ENCODE results near the gene REELD1.

The REELD1 gene

DNA sequence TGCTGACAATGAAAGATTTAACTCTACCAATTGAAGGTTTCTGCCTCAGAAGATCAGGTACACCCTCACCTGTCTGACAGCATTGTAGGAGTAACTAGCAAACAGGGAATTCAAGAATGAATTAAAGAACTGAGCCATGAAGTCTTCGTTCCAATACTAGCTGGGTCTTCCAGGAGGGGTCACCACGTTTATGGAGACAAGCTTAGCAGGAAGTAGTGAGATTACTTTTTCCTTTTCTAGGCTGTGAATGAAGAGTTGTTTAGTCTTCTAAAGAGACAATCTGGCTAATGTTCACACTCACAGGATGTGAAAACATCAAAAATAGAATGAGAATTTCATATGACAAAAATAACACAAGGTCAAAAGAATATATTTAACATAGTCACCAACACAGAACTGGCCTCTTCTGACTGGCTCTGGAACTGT lies 54.9 kb downstream of the REELD1 start:
- Histone ChIP-seq H3K27me3 (ENCODE audit: insufficient read depth, low read length, poor library complexity, severe bottlenecking) (no peaks in the 10 kb centered on the region), H3K9me2 (replicated peaks; ENCODE audit: low read depth, low read length) (no peaks in the 10 kb centered on the region), H3K4me2 (ENCODE audit: low read depth, low read length, poor library complexity, severe bottlenecking) (no peak overlapping the region), H3F3A (ENCODE audit: low read depth) (no peaks in the 10 kb centered on the region), H3K9ac (ENCODE audit: low read depth, low read length, poor library complexity, severe bottlenecking) (no peak overlapping the region), H4K20me1 (ENCODE audit: insufficient read depth, low read length, poor library complexity, severe bottlenecking) (no peaks in the 10 kb centered on the region), H3K36me3 (ENCODE audit: insufficient read depth, low read length) (no peaks in the 10 kb centered on the region), H3K9me3 (ENCODE audit: insufficient read depth, low read depth, low read length) (no peaks in the 10 kb centered on the region), H2AFZ (ENCODE audit: low read length) (no peak overlapping the region), H3K79me2 (ENCODE audit: insufficient read depth, low read length) (no peaks in the 10 kb centered on the region), H3K4me1 (ENCODE audit: insufficient read depth, low read length, poor library complexity, severe bottlenecking) (no peaks in the 10 kb centered on the region), H3K4me3 (ENCODE audit: low read length, poor library complexity, severe bottlenecking) (no peak overlapping the region)
- TF ChIP-seq, protein P1, sequence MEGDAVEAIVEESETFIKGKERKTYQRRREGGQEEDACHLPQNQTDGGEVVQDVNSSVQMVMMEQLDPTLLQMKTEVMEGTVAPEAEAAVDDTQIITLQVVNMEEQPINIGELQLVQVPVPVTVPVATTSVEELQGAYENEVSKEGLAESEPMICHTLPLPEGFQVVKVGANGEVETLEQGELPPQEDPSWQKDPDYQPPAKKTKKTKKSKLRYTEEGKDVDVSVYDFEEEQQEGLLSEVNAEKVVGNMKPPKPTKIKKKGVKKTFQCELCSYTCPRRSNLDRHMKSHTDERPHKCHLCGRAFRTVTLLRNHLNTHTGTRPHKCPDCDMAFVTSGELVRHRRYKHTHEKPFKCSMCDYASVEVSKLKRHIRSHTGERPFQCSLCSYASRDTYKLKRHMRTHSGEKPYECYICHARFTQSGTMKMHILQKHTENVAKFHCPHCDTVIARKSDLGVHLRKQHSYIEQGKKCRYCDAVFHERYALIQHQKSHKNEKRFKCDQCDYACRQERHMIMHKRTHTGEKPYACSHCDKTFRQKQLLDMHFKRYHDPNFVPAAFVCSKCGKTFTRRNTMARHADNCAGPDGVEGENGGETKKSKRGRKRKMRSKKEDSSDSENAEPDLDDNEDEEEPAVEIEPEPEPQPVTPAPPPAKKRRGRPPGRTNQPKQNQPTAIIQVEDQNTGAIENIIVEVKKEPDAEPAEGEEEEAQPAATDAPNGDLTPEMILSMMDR (conservative IDR thresholded peaks at IDR 0.05; ENCODE audit: low read length) = no peak
- TF ChIP-seq EZH2phosphoT487 (IDR thresholded peaks at IDR 0.05; ENCODE audit: borderline replicate concordance) = no peak

DNA sequence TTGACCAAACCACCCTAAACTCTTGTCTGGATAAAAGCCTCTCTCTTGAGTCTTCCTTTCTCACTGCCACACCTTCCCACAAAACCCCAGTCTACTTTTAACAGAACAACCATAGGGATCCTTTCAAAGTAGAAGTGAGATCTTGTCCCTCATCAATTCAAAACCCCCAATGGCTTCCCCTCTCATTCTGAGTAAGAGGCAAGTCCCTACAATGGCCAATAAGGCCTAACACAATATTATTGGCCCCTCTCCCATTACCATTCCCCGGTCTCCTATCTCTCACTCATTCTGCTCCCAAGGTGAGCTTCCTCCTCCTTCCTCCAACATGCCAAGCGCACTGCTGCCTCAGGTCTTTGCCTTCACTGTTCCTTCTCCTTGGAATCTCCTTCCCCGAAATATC lies 57.1 kb downstream of the REELD1 start:
- H3F3A ChIP-seq (ENCODE audit: low read depth) = no peaks in the 10 kb centered on the region
- no peaks in the 10 kb centered on the region for H4K20me1 ChIP-seq (ENCODE audit: insufficient read depth, low read length, poor library complexity, severe bottlenecking)
- no peaks in the 10 kb centered on the region for H3K79me2 ChIP-seq (ENCODE audit: insufficient read depth, low read length)
- no peaks in the 10 kb centered on the region for H3K4me1 ChIP-seq (ENCODE audit: insufficient read depth, low read length, poor library complexity, severe bottlenecking)
- H3K9ac ChIP-seq (ENCODE audit: low read depth, low read length, poor library complexity, severe bottlenecking) = no peak overlapping the region
- no peaks in the 10 kb centered on the region for H3K27me3 ChIP-seq (ENCODE audit: insufficient read depth, low read length, poor library complexity, severe bottlenecking)
- H3K4me3 ChIP-seq (ENCODE audit: low read length, poor library complexity, severe bottlenecking) = no peak overlapping the region
- H3K36me3 ChIP-seq (ENCODE audit: insufficient read depth, low read length) = no peaks in the 10 kb centered on the region
- TF ChIP-seq EZH2phosphoT487 (IDR thresholded peaks at IDR 0.05; ENCODE audit: borderline replicate concordance) = no peak
- TF ChIP-seq, protein P1 (conservative IDR thresholded peaks at IDR 0.05; ENCODE audit: low read length) = no peak
- no peaks in the 10 kb centered on the region for H3K9me2 ChIP-seq (replicated peaks; ENCODE audit: low read depth, low read length)
- H3K9me3 ChIP-seq (ENCODE audit: insufficient read depth, low read depth, low read length) = no peaks in the 10 kb centered on the region
- no peak overlapping the region for H2AFZ ChIP-seq (ENCODE audit: low read length)
- H3K4me2 ChIP-seq (ENCODE audit: low read depth, low read length, poor library complexity, severe bottlenecking) = no peak overlapping the region

DNA sequence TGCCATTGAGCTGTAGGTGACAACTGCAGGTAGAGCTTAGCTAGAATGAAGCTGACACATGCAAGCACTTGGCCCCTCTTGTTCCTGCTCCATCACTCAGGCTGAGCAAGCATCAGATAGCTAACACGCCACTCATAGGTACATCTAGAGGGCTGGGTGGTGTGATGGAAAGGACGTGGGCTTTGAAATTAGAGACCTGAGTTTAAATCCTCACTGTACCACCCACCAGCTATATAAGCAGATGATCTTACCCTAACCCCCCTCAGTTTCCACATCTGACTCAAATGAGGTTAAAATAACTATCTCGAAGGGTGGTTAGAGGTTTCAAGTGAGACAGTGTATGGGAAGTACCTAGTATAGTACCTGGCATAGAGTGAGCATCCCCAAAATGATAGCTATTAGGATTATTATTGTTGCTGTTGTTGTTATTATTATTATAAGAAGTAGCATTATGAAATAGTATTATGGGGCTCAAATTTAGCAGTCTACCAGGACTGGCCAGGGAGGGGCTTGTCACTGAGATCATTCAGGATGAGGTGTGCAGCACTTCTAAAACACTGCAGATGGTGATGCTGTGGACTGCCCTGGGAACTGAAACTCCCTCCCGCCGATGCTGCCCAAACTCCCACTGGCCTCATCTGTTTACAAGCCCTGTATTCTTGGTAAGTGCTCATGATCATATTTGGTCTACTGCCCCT lies 59.0 kb downstream of the REELD1 start:
- no peaks in the 10 kb centered on the region for H3K4me1 ChIP-seq (ENCODE audit: insufficient read depth, low read length, poor library complexity, severe bottlenecking)
- H3K9me2 ChIP-seq (replicated peaks; ENCODE audit: low read depth, low read length) = no peaks in the 10 kb centered on the region
- H3K4me2 ChIP-seq (ENCODE audit: low read depth, low read length, poor library complexity, severe bottlenecking) = no peak overlapping the region
- H3F3A ChIP-seq (ENCODE audit: low read depth) = no peaks in the 10 kb centered on the region
- H3K9ac ChIP-seq (ENCODE audit: low read depth, low read length, poor library complexity, severe bottlenecking) = no peak overlapping the region
- no peaks in the 10 kb centered on the region for H3K36me3 ChIP-seq (ENCODE audit: insufficient read depth, low read length)
- H3K79me2 ChIP-seq (ENCODE audit: insufficient read depth, low read length) = no peaks in the 10 kb centered on the region
- TF ChIP-seq EZH2phosphoT487 (IDR thresholded peaks at IDR 0.05; ENCODE audit: borderline replicate concordance) = no peak
- TF ChIP-seq, protein P1 (conservative IDR thresholded peaks at IDR 0.05; ENCODE audit: low read length) = no peak
- H3K9me3 ChIP-seq (ENCODE audit: insufficient read depth, low read depth, low read length) = no peaks in the 10 kb centered on the region
- H2AFZ ChIP-seq (ENCODE audit: low read length) = no peak overlapping the region
- H3K27me3 ChIP-seq (ENCODE audit: insufficient read depth, low read length, poor library complexity, severe bottlenecking) = no peaks in the 10 kb centered on the region
- no peak overlapping the region for H3K4me3 ChIP-seq (ENCODE audit: low read length, poor library complexity, severe bottlenecking)
- no peaks in the 10 kb centered on the region for H4K20me1 ChIP-seq (ENCODE audit: insufficient read depth, low read length, poor library complexity, severe bottlenecking)

Measured in Loucy (cell line).